HepG2 (cell line): ENCODE results near the gene POU2F2.

Experiments
- EZH2 ChIP-seq: conservative IDR thresholded peaks from 2 replicates; pipeline ENCODE4 v1.6.1; 2012; ENCODE audit warnings: mild to moderate bottlenecking, low read depth, low read length, moderate library complexity
- IRF2 ChIP-seq: IDR thresholded peaks from 2 replicates; pipeline ENCODE4 v1.6.1; 2018; ENCODE audit warnings: missing genetic modification reagents, missing compliant biosample characterization
- JUND ChIP-seq: sonication (generic); formaldehyde crosslinking; IDR thresholded peaks from 2 replicates; pipeline ENCODE4 v1.8.0; 2022; ENCODE audit warnings: mild to moderate bottlenecking, missing genetic modification reagents
- KAT2B ChIP-seq: fragments of 150-350 bp; IDR thresholded peaks from 2 replicates; pipeline ENCODE4 v1.6.1; 2014; ENCODE audit warnings: low read depth, low read length, borderline replicate concordance
- POLR2A ChIP-seq, 2 experiments: IDR thresholded peaks; 2 replicates each; pipeline ENCODE4 v1.6.1; 2011; ENCODE audit warnings: low read depth in 2 of 2, low read length in 2 of 2, mild to moderate bottlenecking in 1 of 2, moderate library complexity in 1 of 2; ENCODE audit not compliant: insufficient read depth in 1 of 2
- TOPORS ChIP-seq: sonication (generic); formaldehyde crosslinking; IDR thresholded peaks from 2 replicates; pipeline ENCODE4 v1.8.0; 2023; ENCODE audit warnings: mild to moderate bottlenecking, missing genetic modification reagents
- ZNF12 ChIP-seq: sonication (generic); formaldehyde crosslinking; IDR thresholded peaks from 2 replicates; pipeline ENCODE4 v1.5.0; 2020; ENCODE audit warnings: missing genetic modification reagents
- ZNF207 ChIP-seq: fragments of 450-650 bp; IDR thresholded peaks from 2 replicates; pipeline ENCODE4 v1.6.1; 2016; ENCODE audit warnings: antibody characterized with exemption, borderline replicate concordance
- ZNF747 ChIP-seq: sonication (generic); formaldehyde crosslinking; IDR thresholded peaks from 2 replicates; pipeline ENCODE4 v1.8.1; 2023; ENCODE audit warnings: missing genetic modification reagents, mild to moderate bottlenecking, borderline replicate concordance
- ZNF83 ChIP-seq: sonication (generic); formaldehyde crosslinking; IDR thresholded peaks from 2 replicates; pipeline ENCODE4 v1.4.0; 2020; ENCODE audit warnings: missing genetic modification reagents, mild to moderate bottlenecking, borderline replicate concordance
- TF ChIP-seq, protein P1 (sequence below): fragments of 450-650 bp; IDR thresholded peaks from 2 replicates; pipeline ENCODE4 v1.6.1; 2016
- TF ChIP-seq, protein P2 (sequence below): sonication (generic); formaldehyde crosslinking; IDR thresholded peaks from 2 replicates; pipeline ENCODE4 v1.5.1; 2020; ENCODE audit warnings: missing genetic modification reagents, mild to moderate bottlenecking, borderline replicate concordance
- TF ChIP-seq, protein P3 (sequence below): sonication (generic); formaldehyde crosslinking; IDR thresholded peaks from 2 replicates; pipeline ENCODE4 v1.5.0; 2020; ENCODE audit warnings: mild to moderate bottlenecking, missing genetic modification reagents, moderate library complexity
- TF ChIP-seq, protein P4 (sequence below): sonication (generic); formaldehyde crosslinking; IDR thresholded peaks from 2 replicates; pipeline ENCODE4 v1.4.0; 2020; ENCODE audit warnings: missing genetic modification reagents

DNA sequence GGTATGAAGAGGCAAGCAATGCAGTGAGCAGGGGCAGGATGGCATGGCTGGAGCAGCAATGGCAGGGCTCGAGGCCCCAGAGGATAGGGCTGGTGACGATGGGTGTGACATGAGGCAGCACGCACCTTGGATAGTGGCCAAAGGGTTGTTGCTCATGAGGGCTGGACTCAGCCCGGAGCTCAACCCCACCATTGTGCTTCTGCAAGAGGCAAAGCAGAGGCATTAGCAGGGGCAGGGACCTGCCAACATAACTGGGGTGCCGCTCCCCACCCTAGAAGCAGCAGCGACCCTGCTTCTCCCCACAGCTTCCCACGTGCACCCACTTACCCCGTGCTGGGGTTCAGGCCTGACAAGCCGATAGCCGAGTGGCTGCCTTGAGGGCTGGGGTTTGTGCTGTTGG, 40.5 kb downstream of the POU2F2 start:
- TF ChIP-seq ZNF83 (CRISPR knock-in tag) (no peak), IRF2 (CRISPR knock-in tag) (no peak), ZNF12 (no peak), JUND (CRISPR knock-in tag) (no peak), ZNF747 (CRISPR knock-in tag) (no peak), KAT2B (no peak), TOPORS (CRISPR knock-in tag) (no peak), EZH2 (no peak), POLR2A (IDR thresholded peaks at IDR 0.05; ENCODE audit: insufficient read depth in 1 of 2, low read depth in 2 of 2, low read length in 2 of 2) (no peak), ZNF207 (no peak)
- TF ChIP-seq, protein P1, sequence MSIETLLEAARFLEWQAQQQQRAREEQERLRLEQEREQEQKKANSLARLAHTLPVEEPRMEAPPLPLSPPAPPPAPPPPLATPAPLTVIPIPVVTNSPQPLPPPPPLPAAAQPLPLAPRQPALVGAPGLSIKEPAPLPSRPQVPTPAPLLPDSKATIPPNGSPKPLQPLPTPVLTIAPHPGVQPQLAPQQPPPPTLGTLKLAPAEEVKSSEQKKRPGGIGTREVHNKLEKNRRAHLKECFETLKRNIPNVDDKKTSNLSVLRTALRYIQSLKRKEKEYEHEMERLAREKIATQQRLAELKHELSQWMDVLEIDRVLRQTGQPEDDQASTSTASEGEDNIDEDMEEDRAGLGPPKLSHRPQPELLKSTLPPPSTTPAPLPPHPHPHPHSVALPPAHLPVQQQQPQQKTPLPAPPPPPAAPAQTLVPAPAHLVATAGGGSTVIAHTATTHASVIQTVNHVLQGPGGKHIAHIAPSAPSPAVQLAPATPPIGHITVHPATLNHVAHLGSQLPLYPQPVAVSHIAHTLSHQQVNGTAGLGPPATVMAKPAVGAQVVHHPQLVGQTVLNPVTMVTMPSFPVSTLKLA: no peak
- TF ChIP-seq, protein P2, sequence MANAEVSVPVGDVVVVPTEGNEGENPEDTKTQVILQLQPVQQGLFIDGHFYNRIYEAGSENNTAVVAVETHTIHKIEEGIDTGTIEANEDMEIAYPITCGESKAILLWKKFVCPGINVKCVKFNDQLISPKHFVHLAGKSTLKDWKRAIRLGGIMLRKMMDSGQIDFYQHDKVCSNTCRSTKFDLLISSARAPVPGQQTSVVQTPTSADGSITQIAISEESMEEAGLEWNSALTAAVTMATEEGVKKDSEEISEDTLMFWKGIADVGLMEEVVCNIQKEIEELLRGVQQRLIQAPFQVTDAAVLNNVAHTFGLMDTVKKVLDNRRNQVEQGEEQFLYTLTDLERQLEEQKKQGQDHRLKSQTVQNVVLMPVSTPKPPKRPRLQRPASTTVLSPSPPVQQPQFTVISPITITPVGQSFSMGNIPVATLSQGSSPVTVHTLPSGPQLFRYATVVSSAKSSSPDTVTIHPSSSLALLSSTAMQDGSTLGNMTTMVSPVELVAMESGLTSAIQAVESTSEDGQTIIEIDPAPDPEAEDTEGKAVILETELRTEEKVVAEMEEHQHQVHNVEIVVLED (CRISPR knock-in tag): no peak
- TF ChIP-seq, protein P3, sequence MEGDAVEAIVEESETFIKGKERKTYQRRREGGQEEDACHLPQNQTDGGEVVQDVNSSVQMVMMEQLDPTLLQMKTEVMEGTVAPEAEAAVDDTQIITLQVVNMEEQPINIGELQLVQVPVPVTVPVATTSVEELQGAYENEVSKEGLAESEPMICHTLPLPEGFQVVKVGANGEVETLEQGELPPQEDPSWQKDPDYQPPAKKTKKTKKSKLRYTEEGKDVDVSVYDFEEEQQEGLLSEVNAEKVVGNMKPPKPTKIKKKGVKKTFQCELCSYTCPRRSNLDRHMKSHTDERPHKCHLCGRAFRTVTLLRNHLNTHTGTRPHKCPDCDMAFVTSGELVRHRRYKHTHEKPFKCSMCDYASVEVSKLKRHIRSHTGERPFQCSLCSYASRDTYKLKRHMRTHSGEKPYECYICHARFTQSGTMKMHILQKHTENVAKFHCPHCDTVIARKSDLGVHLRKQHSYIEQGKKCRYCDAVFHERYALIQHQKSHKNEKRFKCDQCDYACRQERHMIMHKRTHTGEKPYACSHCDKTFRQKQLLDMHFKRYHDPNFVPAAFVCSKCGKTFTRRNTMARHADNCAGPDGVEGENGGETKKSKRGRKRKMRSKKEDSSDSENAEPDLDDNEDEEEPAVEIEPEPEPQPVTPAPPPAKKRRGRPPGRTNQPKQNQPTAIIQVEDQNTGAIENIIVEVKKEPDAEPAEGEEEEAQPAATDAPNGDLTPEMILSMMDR (CRISPR knock-in tag): no peak
- TF ChIP-seq, protein P4, sequence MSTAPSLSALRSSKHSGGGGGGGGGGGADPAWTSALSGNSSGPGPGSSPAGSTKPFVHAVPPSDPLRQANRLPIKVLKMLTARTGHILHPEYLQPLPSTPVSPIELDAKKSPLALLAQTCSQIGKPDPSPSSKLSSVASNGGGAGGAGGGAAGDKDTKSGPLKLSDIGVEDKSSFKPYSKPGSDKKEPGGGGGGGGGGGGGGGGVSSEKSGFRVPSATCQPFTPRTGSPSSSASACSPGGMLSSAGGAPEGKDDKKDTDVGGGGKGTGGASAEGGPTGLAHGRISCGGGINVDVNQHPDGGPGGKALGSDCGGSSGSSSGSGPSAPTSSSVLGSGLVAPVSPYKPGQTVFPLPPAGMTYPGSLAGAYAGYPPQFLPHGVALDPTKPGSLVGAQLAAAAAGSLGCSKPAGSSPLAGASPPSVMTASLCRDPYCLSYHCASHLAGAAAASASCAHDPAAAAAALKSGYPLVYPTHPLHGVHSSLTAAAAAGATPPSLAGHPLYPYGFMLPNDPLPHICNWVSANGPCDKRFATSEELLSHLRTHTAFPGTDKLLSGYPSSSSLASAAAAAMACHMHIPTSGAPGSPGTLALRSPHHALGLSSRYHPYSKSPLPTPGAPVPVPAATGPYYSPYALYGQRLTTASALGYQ (CRISPR knock-in tag): no peak
